ENCODE measurements around the gene CAMSAP1. TPM values are rescaled to one million over a fixed set of nuclear protein-coding genes. Genes with fewer than 3 reads are reported as not detected.

CAMSAP1 gene
- total RNA-seq, 6 experiments from 2014 or later, result 5.2 to 16.1 (median 10.4) TPM

- H3K4me1 ChIP-seq, result no peaks in the 10 kb centered on the region
- 100% methylated on average over 6 of the region's 18 CpGs for WGBS (ENCODE audit: insufficient coverage, low coverage, low lambda C conversion rate, missing lambda C conversion rate)
- ATAC-seq (no peak), DNase-seq (peak in 1 of 3 donors; percentile 24)
- H3K36me3 ChIP-seq, result peaks cover 0 to 58% (median 20%) of the 10 kb centered on the region in 4 donors
- TF ChIP-seq CTCF (IDR thresholded peaks at IDR 0.05), result no peak
- no peak for TF ChIP-seq POLR2A (IDR thresholded peaks at IDR 0.05)
- no peak overlapping the region for H3K4me3 ChIP-seq
- no peaks in the 10 kb centered on the region for H3K9me3 ChIP-seq
- intact Hi-C loops (cut with DNase I), result no loop called here
- no peak overlapping the region for H3K27ac ChIP-seq
- H3K27me3 ChIP-seq, result no peaks in the 10 kb centered on the region
These were observed 85.0 kb downstream of the CAMSAP1 start for GRCh38 chr9:135822374-135822755.

- Histone ChIP-seq H3K36me3 (peaks cover 0 to 63% (median 21%) of the 10 kb centered on the region in 4 donors), H3K27ac (no peak overlapping the region), H3K4me3 (no peak overlapping the region), H3K27me3 (no peaks in the 10 kb centered on the region), H3K4me1 (no peaks in the 10 kb centered on the region), H3K9me3 (no peaks in the 10 kb centered on the region)
- DNase-seq, result peak in 1 of 3 donors; percentile 33
- TF ChIP-seq CTCF (IDR thresholded peaks at IDR 0.05) (no peak), POLR2A (IDR thresholded peaks at IDR 0.05) (no peak)
- ATAC-seq, result no peak
- intact Hi-C loops (cut with DNase I), result no loop called here
- 98% methylated on average over 13 of the region's 27 CpGs for WGBS (ENCODE audit: insufficient coverage, low coverage, low lambda C conversion rate, missing lambda C conversion rate)
These were observed 85.5 kb downstream of the CAMSAP1 start for GRCh38 chr9:135821733-135822373.

GRCh38 chr9:135821116-135821515, 86.2 kb downstream of the CAMSAP1 start:
- ATAC-seq (no peak), DNase-seq (peak in 1 of 3 donors; percentile 42)
- Histone ChIP-seq H3K36me3 (peaks cover 0 to 67% (median 21%) of the 10 kb centered on the region in 4 donors), H3K4me3 (no peak overlapping the region), H3K4me1 (no peaks in the 10 kb centered on the region), H3K9me3 (no peaks in the 10 kb centered on the region), H3K27ac (no peak overlapping the region), H3K27me3 (no peaks in the 10 kb centered on the region)
- TF ChIP-seq CTCF (IDR thresholded peaks at IDR 0.05), result no peak
- no peak for TF ChIP-seq POLR2A (IDR thresholded peaks at IDR 0.05)
- 83% methylated on average over 1 of the region's 20 CpGs for WGBS (ENCODE audit: insufficient coverage, low coverage, low lambda C conversion rate, missing lambda C conversion rate)
- intact Hi-C loops (cut with DNase I), result no loop called here

GRCh38 chr9:135820661-135821060, 86.7 kb downstream of the CAMSAP1 start:
- ATAC-seq (no peak), DNase-seq (peak in 1 of 3 donors; percentile 36)
- TF ChIP-seq POLR2A (IDR thresholded peaks at IDR 0.05) (no peak), CTCF (IDR thresholded peaks at IDR 0.05) (no peak)
- intact Hi-C loops (cut with DNase I), result no loop called here
- Histone ChIP-seq H3K36me3 (peaks cover 0 to 69% (median 21%) of the 10 kb centered on the region in 4 donors), H3K9me3 (no peaks in the 10 kb centered on the region), H3K27ac (no peak overlapping the region), H3K27me3 (no peaks in the 10 kb centered on the region), H3K4me1 (no peaks in the 10 kb centered on the region), H3K4me3 (no peak overlapping the region)
- 100% methylated on average over 2 of the region's 18 CpGs for WGBS (ENCODE audit: insufficient coverage, low coverage, low lambda C conversion rate, missing lambda C conversion rate)
